B cell (primary cell): ENCODE results near the gene CCDC187. TPM values are rescaled to one million over a fixed set of nuclear protein-coding genes. Genes with fewer than 3 reads are reported as not detected.

ENCODE experiments used
- ATAC-seq: fragments of 200-7000 bp; cut with Tn5 transposase; one replicate; pipeline ENCODE4 v1.10.0; 2021; ENCODE audit warnings: low read depth, mild to moderate bottlenecking, moderate number of reproducible peaks, moderate library complexity
- CTCF ChIA-PET: fragments of 350-600 bp; sonication (Branson Sonifier 250); formaldehyde crosslinking; loops from one replicate; lab custom pipeline; 2021; ENCODE audit warnings: antibody characterized with exemption, inconsistent platforms; lab: Charles Lee
- POLR2A ChIA-PET: fragments of 350-600 bp; sonication (Branson Sonifier 250); formaldehyde crosslinking; loops from one replicate; lab custom pipeline; 2021; ENCODE audit warnings: antibody characterized with exemption; lab: Charles Lee
- DNase-seq: peaks from one replicate; pipeline ENCODE4 v3.0.0; 2013
- H2AFZ ChIP-seq: 2 replicates; pipeline ENCODE4 v1.6.1; 2012; ENCODE audit warnings: mild to moderate bottlenecking, low read depth, low read length; ENCODE audit not compliant: insufficient read depth, poor library complexity, severe bottlenecking
- H3K27ac ChIP-seq, 2 donors: 1 replicate in 1 of 2; 2 replicates in 1 of 2; pipeline ENCODE4 v1.5.1; 2012 to 2013; ENCODE audit warnings: low read length in 2 of 2, mild to moderate bottlenecking in 2 of 2, moderate library complexity in 1 of 2
- H3K27me3 ChIP-seq, 4 experiments: fragments of 200-600 bp in 1 of 4; sonication (generic) in 1 of 4; replicated peaks in 1 of 4; 1 replicate in 2 of 4; 2 replicates in 2 of 4; pipeline versions ENCODE4 v1.6.1 to v1.7.0; 2013 to 2016; ENCODE audit warnings: low read length in 3 of 4, mild to moderate bottlenecking in 2 of 4, mixed read lengths in 1 of 4, moderate library complexity in 1 of 4; ENCODE audit not compliant: insufficient read depth in 4 of 4, control insufficient read depth in 3 of 4; ENCODE audit errors: control extremely low read depth in 1 of 4
- H3K36me3 ChIP-seq, 2 experiments: replicated peaks in 1 of 2; 1 replicate in 1 of 2; 2 replicates in 1 of 2; pipeline versions ENCODE4 v1.6.1 to v1.7.1; 2013; ENCODE audit warnings: low read length in 1 of 2; ENCODE audit not compliant: insufficient read depth in 2 of 2, control insufficient read depth in 1 of 2; ENCODE audit errors: control extremely low read depth in 1 of 2, extremely low read depth in 1 of 2
- H3K4me1 ChIP-seq, 2 donors: fragments of 200-600 bp in 1 of 2; sonication (generic) in 1 of 2; 1 replicate in 1 of 2; 2 replicates in 1 of 2; pipeline versions ENCODE4 v1.5.1 to v1.6.1; 2013 to 2017; ENCODE audit warnings: low read length in 2 of 2; ENCODE audit not compliant: control insufficient read depth in 2 of 2, insufficient read depth in 2 of 2
- H3K4me2 ChIP-seq: replicated peaks from 2 replicates; pipeline ENCODE3; 2012; ENCODE audit warnings: mild to moderate bottlenecking, low read depth, low read length; ENCODE audit not compliant: poor library complexity, severe bottlenecking
- H3K4me3 ChIP-seq, 5 experiments: fragments of 200-600 bp in 1 of 5; sonication (generic) in 1 of 5; 1 replicate in 3 of 5; 2 replicates in 2 of 5; pipeline versions ENCODE4 v1.5.1 to v1.7.0; 2011 to 2016; ENCODE audit warnings: low read length in 4 of 5, mild to moderate bottlenecking in 4 of 5, low read depth in 2 of 5, control low read depth in 1 of 5, moderate library complexity in 1 of 5; ENCODE audit not compliant: insufficient read depth in 1 of 5; ENCODE audit errors: control extremely low read depth in 1 of 5, extremely low read depth in 1 of 5
- H3K79me2 ChIP-seq: fragments of 200-600 bp; sonication (generic); one replicate; pipeline ENCODE4 v1.6.0; 2016; ENCODE audit warnings: low read length; ENCODE audit not compliant: control insufficient read depth, insufficient read depth
- H3K9ac ChIP-seq: fragments of 200-600 bp; sonication (generic); 2 replicates; pipeline ENCODE4 v1.6.1; 2017; ENCODE audit warnings: mild to moderate bottlenecking, low read length, moderate library complexity
- H3K9me3 ChIP-seq, 3 donors: one replicate each; pipeline versions ENCODE4 v1.6.1 to v1.7.1; 2013; ENCODE audit warnings: low read length in 2 of 3; ENCODE audit not compliant: control insufficient read depth in 2 of 3, insufficient read depth in 1 of 3; ENCODE audit errors: control extremely low read depth in 1 of 3
- H4K20me1 ChIP-seq: 2 replicates; pipeline ENCODE4 v1.6.0; 2012; ENCODE audit warnings: mild to moderate bottlenecking, low read length; ENCODE audit not compliant: insufficient read depth, control insufficient read depth, poor library complexity, severe bottlenecking
- H3K27ac Mint-ChIP-seq: one replicate; pipeline ENCODE4 v1.8.0; 2021; ENCODE audit warnings: mixed read lengths
- H3K27me3 Mint-ChIP-seq: one replicate; pipeline ENCODE4 v1.8.0; 2021; ENCODE audit warnings: mixed read lengths
- H3K4me1 Mint-ChIP-seq: one replicate; pipeline ENCODE4 v1.8.0; 2021; ENCODE audit warnings: mixed read lengths
- H3K4me3 Mint-ChIP-seq: one replicate; pipeline ENCODE4 v1.8.0; 2021; ENCODE audit warnings: mixed read lengths
- H3K9me3 Mint-ChIP-seq: one replicate; pipeline ENCODE4 v1.8.0; 2022; ENCODE audit warnings: mixed read lengths; ENCODE audit not compliant: insufficient read depth
- EZH2 ChIP-seq: IDR thresholded peaks from 2 replicates; pipeline ENCODE4 v1.6.1; 2012; ENCODE audit warnings: borderline replicate concordance, low read depth, mild to moderate bottlenecking, moderate library complexity, low read length; ENCODE audit not compliant: insufficient read depth, poor library complexity, severe bottlenecking
- WGBS: methylation state at CpG from one replicate; pipeline ENCODE4 v1.1.5; 2013; ENCODE audit warnings: missing lambda C conversion rate; ENCODE audit not compliant: insufficient coverage; 5-methylcytosine and 5-hydroxymethylcytosine counted together
- intact Hi-C: fragments of 100-400 bp; cut with micrococcal nuclease; formaldehyde crosslinking; loops from one replicate; pipeline ENCODE4 v1.10.0; 2022
- polyA plus RNA-seq: library from polyadenylated mRNA; depleted of rRNA; stranded (reverse); fragments of >200 nt; gene quantifications from 2 replicates; pipeline ENCODE4 v1.2.3, GENCODE V29; 2012
- total RNA-seq, 2 donors: library from RNA; stranded (reverse); fragments of 120-200 nt in 1 of 2; gene quantifications; 1 replicate in 1 of 2; 2 replicates in 1 of 2; pipeline versions ENCODE4 v1.2.3 to v1.2.4, GENCODE V29; 2013 to 2022
- TF ChIP-seq, protein P1 (sequence below): fragments of 200-600 bp; IDR thresholded peaks from one replicate; pipeline ENCODE4 v1.8.0; 2022; ENCODE audit warnings: antibody characterized with exemption, mild to moderate bottlenecking

The CCDC187 gene
- total and polyA plus RNA-seq, 2 donors (not counting 1 experiment from before 2014, with no cell fraction given): 1.5 to 7.6 TPM

- H3K79me2 ChIP-seq: no peaks in the 10 kb centered on the region
- POLR2A ChIA-PET: interaction anchor here (0.7 kb wide), 1 partner anchor 19 kb away, joined by 3 read pairs; no protein-coding TSS in a partner anchor
- no peak for TF ChIP-seq EZH2
- TF ChIP-seq, protein P1, sequence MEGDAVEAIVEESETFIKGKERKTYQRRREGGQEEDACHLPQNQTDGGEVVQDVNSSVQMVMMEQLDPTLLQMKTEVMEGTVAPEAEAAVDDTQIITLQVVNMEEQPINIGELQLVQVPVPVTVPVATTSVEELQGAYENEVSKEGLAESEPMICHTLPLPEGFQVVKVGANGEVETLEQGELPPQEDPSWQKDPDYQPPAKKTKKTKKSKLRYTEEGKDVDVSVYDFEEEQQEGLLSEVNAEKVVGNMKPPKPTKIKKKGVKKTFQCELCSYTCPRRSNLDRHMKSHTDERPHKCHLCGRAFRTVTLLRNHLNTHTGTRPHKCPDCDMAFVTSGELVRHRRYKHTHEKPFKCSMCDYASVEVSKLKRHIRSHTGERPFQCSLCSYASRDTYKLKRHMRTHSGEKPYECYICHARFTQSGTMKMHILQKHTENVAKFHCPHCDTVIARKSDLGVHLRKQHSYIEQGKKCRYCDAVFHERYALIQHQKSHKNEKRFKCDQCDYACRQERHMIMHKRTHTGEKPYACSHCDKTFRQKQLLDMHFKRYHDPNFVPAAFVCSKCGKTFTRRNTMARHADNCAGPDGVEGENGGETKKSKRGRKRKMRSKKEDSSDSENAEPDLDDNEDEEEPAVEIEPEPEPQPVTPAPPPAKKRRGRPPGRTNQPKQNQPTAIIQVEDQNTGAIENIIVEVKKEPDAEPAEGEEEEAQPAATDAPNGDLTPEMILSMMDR: no peak
- ATAC-seq (no peak), DNase-seq (no peak)
- intact Hi-C loops: no loop called here
- H3K4me3 Mint-ChIP-seq: no peak overlapping the region
- H3K27ac Mint-ChIP-seq: no peak overlapping the region
- H3K4me2 ChIP-seq: no peak overlapping the region
- CTCF ChIA-PET: interaction anchor here (0.9 to 1.2 kb wide), 2 partner anchors 34 to 77 kb away, joined by 5 read pairs; no protein-coding TSS in a partner anchor
- H3K27ac ChIP-seq: no peak overlapping the region
- no peaks in the 10 kb centered on the region for H3K9me3 Mint-ChIP-seq
- H3K27me3 Mint-ChIP-seq: peaks cover 14% of the 10 kb centered on the region
- H3K4me3 ChIP-seq: no peak overlapping the region
- WGBS: 93% methylated on average over 5 of the region's 5 CpGs
- peaks cover 14 to 15% of the 10 kb centered on the region in 2 donors for H3K4me1 ChIP-seq
- H2AFZ ChIP-seq: no peak overlapping the region
- H3K36me3 ChIP-seq: peaks cover 0 to 31% of the 10 kb centered on the region in 2 experiments
- H3K27me3 ChIP-seq: peaks cover 0 to 41% (median 24%) of the 10 kb centered on the region in 4 experiments
- no peak overlapping the region for H3K9ac ChIP-seq
- peaks cover 17% of the 10 kb centered on the region for H3K4me1 Mint-ChIP-seq
- peaks cover 74% of the 10 kb centered on the region for H4K20me1 ChIP-seq
- H3K9me3 ChIP-seq: peaks cover 0 to 36% (median 0%) of the 10 kb centered on the region in 3 donors
Measured at GRCh38 chr9:136205707-136205992, 98.2 kb downstream of the CCDC187 start.

DNA sequence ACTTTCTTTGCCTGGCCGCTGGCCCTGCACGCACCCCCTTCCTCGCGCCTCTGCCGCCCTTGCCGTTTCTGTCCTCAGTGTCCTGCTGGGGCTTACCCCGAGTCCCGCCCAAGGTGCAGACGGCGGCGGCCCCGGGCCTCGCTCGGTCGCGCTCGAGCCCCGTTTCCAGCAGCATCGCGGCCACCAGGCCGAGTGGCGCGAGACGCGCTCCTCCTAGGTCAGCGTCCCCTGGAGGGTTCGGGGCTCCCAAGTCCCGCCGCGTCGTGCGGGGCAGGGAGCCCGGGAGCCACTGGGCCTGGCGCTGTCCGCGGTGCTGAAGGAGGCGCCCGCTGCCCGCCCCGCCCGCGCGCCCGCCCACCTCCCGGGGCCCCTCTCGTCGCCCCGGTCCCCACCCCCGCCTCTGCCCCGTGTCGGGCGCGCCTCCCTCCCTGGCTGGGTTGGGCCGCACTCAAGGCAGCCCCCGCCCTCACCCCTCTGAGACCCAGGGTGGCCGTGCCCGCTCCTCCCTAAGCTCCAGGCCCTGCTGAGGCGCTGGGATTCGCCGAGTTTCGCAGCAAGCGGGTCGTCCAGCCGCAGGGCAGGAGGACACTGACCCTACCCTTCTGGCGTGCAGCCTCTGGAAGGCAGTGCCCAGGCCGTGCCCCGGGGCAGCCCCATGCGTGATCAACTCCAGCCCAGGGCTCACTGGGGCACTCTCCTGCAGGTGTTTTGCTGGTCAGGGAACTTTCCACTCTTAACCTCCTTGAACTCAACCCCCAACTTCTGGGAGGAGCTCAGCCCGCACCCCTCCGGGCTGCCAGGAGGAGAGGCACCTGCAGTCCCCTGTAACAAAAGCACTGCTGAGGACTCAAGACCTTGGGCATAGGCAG, 98.8 kb downstream of the CCDC187 start, which contains the start of gene LHX3:
Gene LHX3, minus strand, starts transcription at position 291 of the 869 bp plus-strand sequence. Its CDS starts 116 bp downstream, at position 175.
- H3K27me3 Mint-ChIP-seq: peaks cover 14% of the 10 kb centered on the region
- POLR2A ChIA-PET: interaction anchor here (0.7 kb wide), 1 partner anchor 18 kb away, joined by 3 read pairs; no protein-coding TSS in a partner anchor

More for the DNA sequence above, 98.8 kb downstream of the CCDC187 start, which contains the start of gene LHX3:
- Histone ChIP-seq H3K4me3 (no peak within 1 kb of the TSS), H3K27me3 (peaks cover 0 to 46% (median 29%) of the 10 kb centered on the region in 4 experiments), H4K20me1 (peaks cover 68% of the 10 kb centered on the region), H3K9ac (no peak within 1 kb of the TSS), H3K27ac (no peak within 1 kb of the TSS), H3K9me3 (peaks cover 0 to 42% (median 0%) of the 10 kb centered on the region in 3 donors), H3K4me2 (no peak within 1 kb of the TSS), H3K36me3 (peaks cover 0 to 26% of the 10 kb centered on the region in 2 experiments), H3K79me2 (no peaks in the 10 kb centered on the region), H3K4me1 (peaks cover 14 to 15% of the 10 kb centered on the region in 2 donors), H2AFZ (no peak within 1 kb of the TSS)
- Mint-ChIP-seq H3K4me3 (no peak within 1 kb of the TSS), H3K4me1 (peaks cover 17% of the 10 kb centered on the region), H3K9me3 (no peaks in the 10 kb centered on the region), H3K27ac (no peak within 1 kb of the TSS)
- peak; percentile 42 for ATAC-seq
- intact Hi-C loops: no loop called here
- CTCF ChIA-PET: no interaction called here
- 15% methylated on average over 70 of the region's 70 CpGs for WGBS
- TF ChIP-seq EZH2: no peak
- TF ChIP-seq, protein P1: no peak
- peak; percentile 62 for DNase-seq
